Colonic mucosa (tissue), 4 donors: ENCODE results near the gene TXNDC5. TPM values are rescaled to one million over a fixed set of nuclear protein-coding genes. Genes with fewer than 3 reads are reported as not detected.

Experiments
- DNase-seq: peaks from one replicate; pipeline ENCODE4 v3.0.0-alpha.2; 2020
- H3K27ac ChIP-seq: fragments of 200-600 bp; one replicate; pipeline ENCODE4 v1.8.0; 2021
- H3K27me3 ChIP-seq: fragments of 200-600 bp; one replicate; pipeline ENCODE4 v1.8.0; 2021
- H3K36me3 ChIP-seq: fragments of 200-600 bp; one replicate; pipeline ENCODE4 v1.8.0; 2021
- H3K4me1 ChIP-seq: fragments of 200-600 bp; one replicate; pipeline ENCODE4 v1.8.0; 2021; ENCODE audit warnings: mild to moderate bottlenecking
- H3K4me3 ChIP-seq: fragments of 200-600 bp; one replicate; pipeline ENCODE4 v1.8.0; 2021
- H3K9ac ChIP-seq, 2 donors: one replicate each; pipeline ENCODE4 v1.7.0; 2013; ENCODE audit warnings: control low read depth in 2 of 2, low read depth in 2 of 2, low read length in 2 of 2
- H3K9me3 ChIP-seq: fragments of 200-600 bp; one replicate; pipeline ENCODE4 v1.8.0; 2021
- intact Hi-C: fragments of 100-400 bp; cut with DNase I; formaldehyde crosslinking; loops from one replicate; pipeline ENCODE4 v1.14.1; 2022
- total RNA-seq, 2 donors: library from RNA; stranded (reverse); fragmentation: NEBNext Ultra II Directional in 1 of 2; extraction: Animal tissue kit (Norgen Biotek cat#: 25700) in 1 of 2; gene quantifications; one replicate each; pipeline ENCODE4 v1.2.1, GENCODE V29; 2021
- TF ChIP-seq, protein P1 (sequence below): fragments of 200-600 bp; IDR thresholded peaks from one replicate; pipeline ENCODE4 v1.8.0; 2022; ENCODE audit warnings: antibody characterized with exemption, mild to moderate bottlenecking
- donor health status: healthy.
- donor health status: DM: no; HTN: no; CAD: no.
- donor health status: DM: no; HTN: no; CAD: no.

TXNDC5 gene
- total RNA-seq, 2 donors from 2014 or later: 82.2 to 126 TPM

GRCh38 chr6:7879043-7879442 is 31.5 kb downstream of the TXNDC5 start:
- intact Hi-C loops: no loop called here
- Histone ChIP-seq H3K36me3 (peaks cover 12% of the 10 kb centered on the region), H3K9me3 (no peaks in the 10 kb centered on the region), H3K27me3 (no peaks in the 10 kb centered on the region), H3K4me3 (no peak overlapping the region), H3K9ac (no peak overlapping the region), H3K4me1 (no peaks in the 10 kb centered on the region), H3K27ac (no peak overlapping the region)
- no peak for DNase-seq
- TF ChIP-seq, protein P1, sequence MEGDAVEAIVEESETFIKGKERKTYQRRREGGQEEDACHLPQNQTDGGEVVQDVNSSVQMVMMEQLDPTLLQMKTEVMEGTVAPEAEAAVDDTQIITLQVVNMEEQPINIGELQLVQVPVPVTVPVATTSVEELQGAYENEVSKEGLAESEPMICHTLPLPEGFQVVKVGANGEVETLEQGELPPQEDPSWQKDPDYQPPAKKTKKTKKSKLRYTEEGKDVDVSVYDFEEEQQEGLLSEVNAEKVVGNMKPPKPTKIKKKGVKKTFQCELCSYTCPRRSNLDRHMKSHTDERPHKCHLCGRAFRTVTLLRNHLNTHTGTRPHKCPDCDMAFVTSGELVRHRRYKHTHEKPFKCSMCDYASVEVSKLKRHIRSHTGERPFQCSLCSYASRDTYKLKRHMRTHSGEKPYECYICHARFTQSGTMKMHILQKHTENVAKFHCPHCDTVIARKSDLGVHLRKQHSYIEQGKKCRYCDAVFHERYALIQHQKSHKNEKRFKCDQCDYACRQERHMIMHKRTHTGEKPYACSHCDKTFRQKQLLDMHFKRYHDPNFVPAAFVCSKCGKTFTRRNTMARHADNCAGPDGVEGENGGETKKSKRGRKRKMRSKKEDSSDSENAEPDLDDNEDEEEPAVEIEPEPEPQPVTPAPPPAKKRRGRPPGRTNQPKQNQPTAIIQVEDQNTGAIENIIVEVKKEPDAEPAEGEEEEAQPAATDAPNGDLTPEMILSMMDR: no peak

DNA sequence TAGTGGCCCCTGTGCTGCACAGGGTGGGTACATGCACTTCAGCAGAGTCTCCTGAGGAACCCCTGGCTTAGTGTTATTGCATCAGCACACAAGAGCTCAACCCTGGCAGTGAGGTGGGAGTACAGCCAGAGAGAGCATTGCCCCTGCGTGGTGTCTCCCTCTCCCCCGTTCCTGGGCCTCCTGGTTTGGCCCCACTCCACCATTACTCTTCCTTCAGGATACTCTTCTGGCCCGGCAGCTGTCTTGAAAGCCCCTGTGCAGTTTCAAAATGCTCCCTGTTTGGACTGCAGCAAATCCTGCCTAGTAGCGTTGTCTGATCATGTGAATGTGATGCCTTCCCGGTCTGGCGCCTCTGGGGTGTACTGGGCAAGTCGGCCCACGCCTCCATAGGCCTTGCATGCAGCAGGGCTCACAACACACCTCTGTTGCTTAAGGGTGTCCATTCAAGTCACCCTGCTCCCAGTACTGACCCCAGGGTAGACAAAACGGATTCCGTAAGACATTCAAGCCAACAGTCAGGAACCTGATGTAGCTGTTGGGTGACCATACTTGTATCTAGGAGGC is 32.1 kb downstream of the TXNDC5 start:
- no peaks in the 10 kb centered on the region for H3K9me3 ChIP-seq
- no peak overlapping the region for H3K27ac ChIP-seq
- H3K27me3 ChIP-seq: no peaks in the 10 kb centered on the region
- no peak for DNase-seq
- no peak overlapping the region for H3K9ac ChIP-seq
- no peak overlapping the region for H3K4me3 ChIP-seq
- intact Hi-C loops: no loop called here
- peaks cover 11% of the 10 kb centered on the region for H3K36me3 ChIP-seq
- TF ChIP-seq, protein P1: no peak
- H3K4me1 ChIP-seq: no peaks in the 10 kb centered on the region

DNA sequence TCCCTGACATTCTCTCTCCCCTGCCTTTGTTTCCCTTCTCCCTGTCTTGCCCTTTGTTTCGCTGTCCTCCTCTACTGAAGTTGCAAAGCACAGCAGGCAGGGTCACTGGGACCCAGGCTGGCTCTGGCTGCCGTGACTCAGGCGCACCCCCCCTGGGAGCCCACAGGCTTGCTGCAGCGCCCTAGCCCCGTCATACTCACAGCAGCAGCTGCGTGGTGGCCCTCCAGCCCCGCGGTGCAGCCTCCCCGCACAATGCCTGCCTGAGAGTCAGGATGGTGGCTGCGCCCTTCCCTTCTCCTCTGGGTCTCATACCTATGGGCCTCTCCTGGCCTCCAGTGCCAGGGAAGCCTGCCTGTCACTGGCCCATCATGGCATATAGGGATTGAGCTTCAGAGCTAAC is 41.7 kb downstream of the TXNDC5 start:
- H3K4me1 ChIP-seq: no peaks in the 10 kb centered on the region
- TF ChIP-seq, protein P1: no peak

DNA sequence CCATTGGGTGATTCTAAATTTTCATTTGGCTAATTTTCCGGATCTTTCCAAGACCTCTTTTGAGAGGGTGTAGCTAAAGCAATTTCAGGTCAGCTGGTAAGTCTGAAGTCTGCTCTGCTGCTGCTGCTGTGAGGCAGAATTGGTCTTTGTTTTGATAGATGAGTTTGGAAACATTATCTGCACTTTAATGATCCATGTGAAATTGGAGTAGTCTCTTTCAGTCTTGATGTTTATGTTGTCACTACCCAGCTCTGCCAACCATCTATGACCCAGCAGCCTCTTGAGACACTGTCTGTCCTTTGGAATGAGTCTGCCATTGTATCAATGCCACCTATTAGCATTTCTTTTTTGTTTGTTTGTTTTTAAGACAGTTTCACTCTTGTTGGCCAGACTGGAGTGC is 44.1 kb downstream of the TXNDC5 start:
- Histone ChIP-seq H3K4me3 (no peak overlapping the region), H3K9ac (no peak overlapping the region), H3K27ac (no peak overlapping the region), H3K4me1 (no peaks in the 10 kb centered on the region), H3K27me3 (no peaks in the 10 kb centered on the region), H3K9me3 (no peaks in the 10 kb centered on the region), H3K36me3 (no peaks in the 10 kb centered on the region)
- intact Hi-C loops: no loop called here
- TF ChIP-seq, protein P1: no peak
- DNase-seq: no peak

More for the DNA sequence above, 41.7 kb downstream of the TXNDC5 start:
- H3K27ac ChIP-seq: no peak overlapping the region
- DNase-seq: no peak
- H3K4me3 ChIP-seq: no peak overlapping the region
- H3K9ac ChIP-seq: no peak overlapping the region
- intact Hi-C loops: no loop called here
- no peaks in the 10 kb centered on the region for H3K27me3 ChIP-seq
- no peaks in the 10 kb centered on the region for H3K36me3 ChIP-seq
- no peaks in the 10 kb centered on the region for H3K9me3 ChIP-seq

- Histone ChIP-seq H3K9me3 (no peaks in the 10 kb centered on the region), H3K4me1 (no peaks in the 10 kb centered on the region), H3K36me3 (no peaks in the 10 kb centered on the region), H3K9ac (no peak overlapping the region), H3K4me3 (no peak overlapping the region), H3K27ac (no peak overlapping the region), H3K27me3 (no peaks in the 10 kb centered on the region)
- intact Hi-C loops: no loop called here
- no peak for DNase-seq
- TF ChIP-seq, protein P1: no peak
Observed at GRCh38 chr6:7865781-7866180, 44.8 kb downstream of the TXNDC5 start.
